NCI-H1436 (cell line): ENCODE results near the gene CCDC88C.
"Not testable (repeated sequence)": the region's sequence is repeated elsewhere in the genome, so short reads cannot be mapped to it uniquely, and the experiment has no call there.

Experiments
- DNase-seq: peaks from one replicate; lab custom pipeline; 2025; lab: John Stamatoyannopoulos, UW

Gene CCDC88C

GRCh38 chr14:91415794-91416743, 1.6 kb downstream of the CCDC88C start:
- DNase-seq, result peak; percentile 33

GRCh38 chr14:91414475-91414833, 3.2 kb downstream of the CCDC88C start:
- DNase-seq, result no peak

- DNase-seq, result peak; percentile 81
Measured at GRCh38 chr14:91413547-91414474, 3.8 kb downstream of the CCDC88C start.

GRCh38 chr14:91412939-91413338, 4.7 kb downstream of the CCDC88C start:
- DNase-seq, result no peak

GRCh38 chr14:91410771-91411536, 6.7 kb downstream of the CCDC88C start:
- no peak for DNase-seq

GRCh38 chr14:91409928-91410718, 7.5 kb downstream of the CCDC88C start:
- peak; percentile 11 for DNase-seq

- not testable (repeated sequence) for DNase-seq
Measured at GRCh38 chr14:91409240-91409639, 8.4 kb downstream of the CCDC88C start.

GRCh38 chr14:91406982-91407381, 10.6 kb downstream of the CCDC88C start:
- DNase-seq, result no peak

GRCh38 chr14:91406451-91406850, 11.2 kb downstream of the CCDC88C start:
- DNase-seq, result no peak

GRCh38 chr14:91405724-91406435, 11.7 kb downstream of the CCDC88C start:
- no peak for DNase-seq

- no peak for DNase-seq
Measured at GRCh38 chr14:91405241-91405721, 12.3 kb downstream of the CCDC88C start.

GRCh38 chr14:91402771-91403600, 14.6 kb downstream of the CCDC88C start:
- DNase-seq, result no peak

- no peak for DNase-seq
Measured at GRCh38 chr14:91402348-91402747, 15.3 kb downstream of the CCDC88C start.

GRCh38 chr14:91401751-91402150, 15.9 kb downstream of the CCDC88C start:
- DNase-seq, result no peak

- no peak for DNase-seq
Measured at GRCh38 chr14:91400696-91401095, 16.9 kb downstream of the CCDC88C start.

GRCh38 chr14:91399868-91400640, 17.6 kb downstream of the CCDC88C start:
- no peak for DNase-seq

GRCh38 chr14:91398707-91399106, 18.9 kb downstream of the CCDC88C start:
- DNase-seq, result no peak

- no peak for DNase-seq
Measured at GRCh38 chr14:91397965-91398591, 19.5 kb downstream of the CCDC88C start.
